C4-2B (cell line): Measurements from ENCODE around the gene GRXCR1.

Experiments
- H3K27ac ChIP-seq: fragments of 450-650 bp; 2 replicates; pipeline ENCODE4 v1.5.1; 2017
- CTCF ChIP-seq: fragments of 450-650 bp; conservative IDR thresholded peaks from 2 replicates; pipeline ENCODE4 v1.5.1; 2017; ENCODE audit warnings: mild to moderate bottlenecking
- ZFX ChIP-seq: fragments of 450-650 bp; IDR thresholded peaks from 2 replicates; pipeline ENCODE4 v1.6.1; 2017

GRXCR1 gene

GRCh38 chr4:42906891-42907759 lies 14.6 kb downstream of the GRXCR1 start:
- no peak for TF ChIP-seq ZFX
- TF ChIP-seq CTCF: no peak
- H3K27ac ChIP-seq: no peak overlapping the region

- no peak overlapping the region for H3K27ac ChIP-seq
- no peak for TF ChIP-seq CTCF
- no peak for TF ChIP-seq ZFX
Observed at GRCh38 chr4:42910459-42910858, 17.9 kb downstream of the GRXCR1 start.

- no peak for TF ChIP-seq CTCF
- no peak for TF ChIP-seq ZFX
- H3K27ac ChIP-seq: no peak overlapping the region
Observed at GRCh38 chr4:42914937-42915336, 22.4 kb downstream of the GRXCR1 start.

- no peak for TF ChIP-seq CTCF
- TF ChIP-seq ZFX: no peak
- no peak overlapping the region for H3K27ac ChIP-seq
Observed at GRCh38 chr4:42915484-42915883, 23.0 kb downstream of the GRXCR1 start.

GRCh38 chr4:42917296-42917695 lies 24.8 kb downstream of the GRXCR1 start:
- no peak overlapping the region for H3K27ac ChIP-seq
- TF ChIP-seq CTCF (no peak), ZFX (no peak)

GRCh38 chr4:42923431-42923830 lies 30.9 kb downstream of the GRXCR1 start:
- TF ChIP-seq CTCF (no peak), ZFX (no peak)
- no peak overlapping the region for H3K27ac ChIP-seq

GRCh38 chr4:42925921-42926320 lies 33.4 kb downstream of the GRXCR1 start:
- TF ChIP-seq ZFX: no peak
- no peak for TF ChIP-seq CTCF
- no peak overlapping the region for H3K27ac ChIP-seq
